HCT116 (cell line): ENCODE data around the gene CTCF.

Experiments used
- EZH2phosphoT487 ChIP-seq: fragments of 200-600 bp; IDR thresholded peaks from 2 replicates; pipeline ENCODE4 v1.6.1; 2018; ENCODE audit warnings: antibody characterized with exemption, borderline replicate concordance
- POLR2A ChIP-seq: IDR thresholded peaks from 2 replicates; pipeline ENCODE4 v1.7.0; 2011; ENCODE audit warnings: borderline replicate concordance; ENCODE audit not compliant: insufficient read depth, insufficient read length; ENCODE audit errors: extremely low read depth
- TF ChIP-seq, protein P1 (sequence below), 3 experiments: fragments of 200-600 bp in 1 of 3; sonication (generic) in 1 of 3; IDR thresholded peaks in 2 of 3; conservative IDR thresholded peaks in 1 of 3; 2 replicates each; pipeline ENCODE4 v1.5.1; 2012 to 2017; ENCODE audit warnings: low read depth in 2 of 3, low read length in 2 of 3, antibody characterized with exemption in 1 of 3, borderline replicate concordance in 1 of 3, control low read depth in 1 of 3, mild to moderate bottlenecking in 1 of 3, mixed read lengths in 1 of 3, mixed run types in 1 of 3, moderate library complexity in 1 of 3; ENCODE audit not compliant: insufficient read depth in 1 of 3
- TF ChIP-seq, protein P2 (sequence below): IDR thresholded peaks from 2 replicates; pipeline ENCODE4 v1.6.1; 2012
- TF ChIP-seq, protein P3 (sequence below): IDR thresholded peaks from 2 replicates; pipeline ENCODE4 v1.6.1; 2011; ENCODE audit warnings: mild to moderate bottlenecking, low read length, moderate library complexity; ENCODE audit not compliant: insufficient replicate concordance; ENCODE audit errors: extremely low read depth

DNA sequence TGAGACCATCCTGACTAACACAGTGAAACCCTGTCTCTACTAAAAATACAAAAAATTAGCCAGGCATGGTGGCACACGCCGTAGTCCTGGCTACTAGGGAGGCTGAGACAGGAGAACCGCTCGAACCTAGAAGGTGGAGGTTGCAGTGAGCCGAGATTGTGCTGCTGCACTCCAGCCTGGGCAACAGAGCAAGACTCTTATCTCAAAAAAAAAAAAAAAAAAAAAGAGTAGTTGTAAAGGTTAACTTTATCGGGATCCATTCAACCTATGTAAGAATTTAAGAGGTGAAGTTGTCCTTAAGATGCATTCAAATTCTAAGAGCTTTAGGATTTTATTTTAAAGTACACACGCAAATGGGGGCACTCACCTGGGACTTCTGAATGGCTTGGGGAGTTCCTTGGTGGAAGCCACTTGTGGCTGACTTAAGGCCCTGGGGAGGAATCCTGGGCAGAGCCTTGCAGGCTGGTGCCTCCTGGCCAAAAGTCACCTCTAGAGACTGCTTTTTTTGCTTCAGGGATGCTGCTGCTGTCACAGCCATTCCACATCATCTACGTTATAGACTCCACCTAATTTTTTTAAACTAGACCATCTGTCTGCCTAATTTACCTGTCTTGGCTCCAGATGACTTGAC, 3.3 kb downstream of the CTCF start:
- TF ChIP-seq, protein P1, sequence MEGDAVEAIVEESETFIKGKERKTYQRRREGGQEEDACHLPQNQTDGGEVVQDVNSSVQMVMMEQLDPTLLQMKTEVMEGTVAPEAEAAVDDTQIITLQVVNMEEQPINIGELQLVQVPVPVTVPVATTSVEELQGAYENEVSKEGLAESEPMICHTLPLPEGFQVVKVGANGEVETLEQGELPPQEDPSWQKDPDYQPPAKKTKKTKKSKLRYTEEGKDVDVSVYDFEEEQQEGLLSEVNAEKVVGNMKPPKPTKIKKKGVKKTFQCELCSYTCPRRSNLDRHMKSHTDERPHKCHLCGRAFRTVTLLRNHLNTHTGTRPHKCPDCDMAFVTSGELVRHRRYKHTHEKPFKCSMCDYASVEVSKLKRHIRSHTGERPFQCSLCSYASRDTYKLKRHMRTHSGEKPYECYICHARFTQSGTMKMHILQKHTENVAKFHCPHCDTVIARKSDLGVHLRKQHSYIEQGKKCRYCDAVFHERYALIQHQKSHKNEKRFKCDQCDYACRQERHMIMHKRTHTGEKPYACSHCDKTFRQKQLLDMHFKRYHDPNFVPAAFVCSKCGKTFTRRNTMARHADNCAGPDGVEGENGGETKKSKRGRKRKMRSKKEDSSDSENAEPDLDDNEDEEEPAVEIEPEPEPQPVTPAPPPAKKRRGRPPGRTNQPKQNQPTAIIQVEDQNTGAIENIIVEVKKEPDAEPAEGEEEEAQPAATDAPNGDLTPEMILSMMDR (IDR thresholded peaks at IDR 0.05 in 2 of 3, conservative IDR thresholded peaks at IDR 0.05 in 1 of 3; ENCODE audit: borderline replicate concordance in 1 of 3, insufficient read depth in 1 of 3, low read depth in 2 of 3, low read length in 2 of 3), result no peak
- TF ChIP-seq EZH2phosphoT487 (no peak), POLR2A (no peak)
- TF ChIP-seq, protein P2, sequence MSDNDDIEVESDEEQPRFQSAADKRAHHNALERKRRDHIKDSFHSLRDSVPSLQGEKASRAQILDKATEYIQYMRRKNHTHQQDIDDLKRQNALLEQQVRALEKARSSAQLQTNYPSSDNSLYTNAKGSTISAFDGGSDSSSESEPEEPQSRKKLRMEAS, result no peak
- TF ChIP-seq, protein P3, sequence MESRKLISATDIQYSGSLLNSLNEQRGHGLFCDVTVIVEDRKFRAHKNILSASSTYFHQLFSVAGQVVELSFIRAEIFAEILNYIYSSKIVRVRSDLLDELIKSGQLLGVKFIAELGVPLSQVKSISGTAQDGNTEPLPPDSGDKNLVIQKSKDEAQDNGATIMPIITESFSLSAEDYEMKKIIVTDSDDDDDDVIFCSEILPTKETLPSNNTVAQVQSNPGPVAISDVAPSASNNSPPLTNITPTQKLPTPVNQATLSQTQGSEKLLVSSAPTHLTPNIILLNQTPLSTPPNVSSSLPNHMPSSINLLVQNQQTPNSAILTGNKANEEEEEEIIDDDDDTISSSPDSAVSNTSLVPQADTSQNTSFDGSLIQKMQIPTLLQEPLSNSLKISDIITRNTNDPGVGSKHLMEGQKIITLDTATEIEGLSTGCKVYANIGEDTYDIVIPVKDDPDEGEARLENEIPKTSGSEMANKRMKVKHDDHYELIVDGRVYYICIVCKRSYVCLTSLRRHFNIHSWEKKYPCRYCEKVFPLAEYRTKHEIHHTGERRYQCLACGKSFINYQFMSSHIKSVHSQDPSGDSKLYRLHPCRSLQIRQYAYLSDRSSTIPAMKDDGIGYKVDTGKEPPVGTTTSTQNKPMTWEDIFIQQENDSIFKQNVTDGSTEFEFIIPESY, result no peak
